ENCODE measurements around the gene PAPPA.

GRCh38 chr9:116193636-116194035, 40.0 kb downstream of the PAPPA start:
- TF ChIP-seq CTCF (IDR thresholded peaks at IDR 0.05) (no peak), POLR2AphosphoS5 (IDR thresholded peaks at IDR 0.05) (no peak), POLR2A (IDR thresholded peaks at IDR 0.05; ENCODE audit: low read depth) (no peak)

Measured in esophagus muscularis mucosa (tissue), 3 donors.